MM.1S (cell line): ENCODE results near the gene SLC26A6.

Experiments used
- CTCF ChIP-seq: fragments of 300-600 bp; sonication (generic); IDR thresholded peaks from 2 replicates; pipeline ENCODE4 v1.5.1; 2016; ENCODE audit warnings: antibody characterized with exemption, low read length, mixed read lengths
- EZH2 ChIP-seq: fragments of 300-600 bp; sonication (generic); optimal IDR thresholded peaks from 2 replicates; pipeline ENCODE3; 2017; ENCODE audit warnings: low read depth, mild to moderate bottlenecking, antibody characterized with exemption, low read length, mixed read lengths
- EZH2phosphoT487 ChIP-seq: fragments of 300-600 bp; sonication (generic); IDR thresholded peaks from 2 replicates; pipeline ENCODE4 v1.6.1; 2018; ENCODE audit warnings: antibody characterized with exemption, low read length

- TF ChIP-seq CTCF (no peak), EZH2phosphoT487 (no peak), EZH2 (no peak)
Observed at GRCh38 chr3:48674505-48674904, 39.2 kb upstream of the SLC26A6 start.
